Left forelimb (tissue), 1 donor: ENCODE measurements around the gene TRIM8.

Experiments
- DNase-seq: peaks from one replicate; pipeline ENCODE4 v3.0.0-alpha.2; 2018; ENCODE audit warnings: low spot score

Gene TRIM8

GRCh38 chr10:102633287-102633686 is 11.0 kb upstream of the TRIM8 start:
- no peak for DNase-seq

- no peak for DNase-seq
Measured at GRCh38 chr10:102633848-102634247, 10.4 kb upstream of the TRIM8 start.

DNA sequence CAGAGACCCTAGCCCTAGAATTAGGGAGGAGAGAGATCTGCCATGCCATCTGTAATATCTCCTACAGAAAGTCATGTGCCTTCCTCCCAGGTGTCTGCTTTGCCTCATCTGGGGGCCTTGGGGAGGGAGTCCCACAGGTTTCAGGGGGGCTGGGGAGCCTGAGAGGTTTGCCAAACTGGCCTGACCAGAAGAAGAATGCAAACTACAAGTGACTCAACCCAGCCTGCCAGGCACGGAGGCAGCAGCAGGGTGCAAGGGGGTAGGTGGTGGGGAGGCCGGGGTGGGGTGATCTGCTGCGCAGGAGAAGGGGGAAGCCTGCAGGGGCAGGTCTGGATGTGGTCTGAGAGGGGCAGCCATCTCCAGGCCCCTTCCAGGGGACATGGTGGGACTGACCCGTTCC is 9.6 kb upstream of the TRIM8 start:
- no peak for DNase-seq

DNA sequence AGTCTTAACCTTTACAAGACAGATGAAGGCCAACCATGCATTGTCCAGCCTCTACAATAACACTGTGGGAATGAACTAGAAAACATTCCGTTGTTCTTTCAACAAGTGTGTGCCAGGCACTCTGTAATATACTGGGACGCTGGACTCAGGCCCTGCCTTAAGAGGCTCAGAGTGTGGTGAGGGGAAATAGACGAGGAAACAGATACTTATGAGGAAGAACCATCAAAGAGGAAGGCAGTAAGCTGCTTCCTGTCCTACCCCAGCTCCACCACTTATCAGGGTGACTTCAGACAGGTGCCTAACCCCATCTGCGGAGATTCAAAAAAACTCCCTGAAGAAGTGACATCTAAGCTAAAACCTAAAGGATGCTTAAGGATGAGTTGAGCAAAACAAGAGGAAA is 8.9 kb upstream of the TRIM8 start:
- DNase-seq = no peak

DNA sequence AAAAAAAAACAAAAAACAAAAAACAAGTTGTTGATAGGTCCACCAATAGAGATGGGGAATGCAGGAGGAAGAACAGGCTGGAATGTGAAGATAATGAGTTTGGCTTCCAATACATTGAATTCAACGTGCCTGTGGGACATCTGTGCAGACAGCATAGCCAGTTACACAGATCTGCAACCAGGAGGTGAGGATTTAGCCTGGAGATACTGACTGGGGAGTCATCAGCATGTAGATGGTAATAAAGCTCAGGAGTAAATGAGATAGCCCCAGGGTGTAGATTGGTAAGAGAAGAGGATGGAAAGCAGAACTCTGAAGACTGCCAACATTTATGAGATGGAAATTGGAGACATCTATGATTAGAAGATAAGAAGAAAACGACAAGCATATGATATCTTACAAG is 4.7 kb upstream of the TRIM8 start:
- no peak for DNase-seq

DNA sequence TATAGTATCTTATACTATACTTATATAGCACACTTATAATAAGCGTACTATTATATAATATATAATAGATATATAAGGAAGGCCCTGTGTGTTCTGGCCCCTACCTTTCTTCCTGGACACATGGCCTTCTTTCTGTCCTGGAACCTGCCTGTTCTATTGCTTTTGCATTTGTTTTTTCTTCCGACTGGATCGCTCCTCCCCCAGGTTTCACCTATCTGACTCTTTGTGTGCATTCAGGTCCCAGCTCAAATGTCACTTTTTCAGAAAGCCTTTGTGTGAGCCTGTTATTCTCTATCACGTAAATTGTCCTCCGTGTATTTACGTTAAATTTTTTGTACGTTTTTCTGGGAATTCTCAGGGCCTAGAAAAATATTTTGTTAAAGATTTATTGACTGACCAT is 2.9 kb upstream of the TRIM8 start:
- no peak for DNase-seq

DNA sequence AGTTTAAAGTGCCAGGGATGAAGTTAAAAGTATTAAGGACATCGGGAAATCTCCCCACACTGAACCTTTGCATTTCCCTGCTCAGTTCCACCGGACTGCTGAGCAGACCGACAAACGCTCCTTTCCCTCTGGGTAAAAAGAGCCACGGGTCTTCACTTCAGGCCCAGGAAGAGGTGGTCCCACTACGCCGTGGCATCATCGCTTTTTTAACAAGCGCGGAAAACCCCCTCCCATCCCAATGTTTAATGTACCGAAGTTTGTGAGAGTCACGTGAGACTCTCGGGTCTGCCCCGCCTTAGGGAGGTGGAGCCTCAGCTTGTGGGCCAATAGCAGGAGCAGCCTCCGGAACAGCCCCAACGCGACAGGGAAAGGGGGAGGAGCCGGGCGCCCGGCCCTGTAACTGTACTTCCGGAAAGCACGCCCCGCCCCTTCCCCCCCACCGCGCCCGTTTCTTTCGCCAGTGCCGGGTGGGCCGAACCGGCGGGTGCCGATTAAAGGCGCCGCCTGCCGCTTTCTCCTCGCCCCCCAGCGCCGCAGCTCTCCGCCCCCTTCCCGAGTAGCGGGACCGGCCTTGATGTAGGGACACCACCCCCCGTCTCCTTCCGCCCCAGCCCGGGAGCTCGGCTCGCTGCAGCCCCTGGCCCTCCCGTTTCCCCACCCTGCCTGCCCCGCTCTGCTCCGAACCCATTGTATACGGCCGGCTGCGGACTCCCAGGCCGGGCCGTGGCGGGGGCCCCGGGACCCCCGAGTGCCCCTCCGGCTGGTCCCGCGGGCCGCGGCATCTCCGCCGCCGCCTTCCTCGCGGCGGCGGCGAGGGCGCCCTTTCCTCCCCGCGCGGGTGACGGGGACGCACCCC is 2.2 kb upstream of the TRIM8 start:
- DNase-seq = peak; percentile 99

DNA sequence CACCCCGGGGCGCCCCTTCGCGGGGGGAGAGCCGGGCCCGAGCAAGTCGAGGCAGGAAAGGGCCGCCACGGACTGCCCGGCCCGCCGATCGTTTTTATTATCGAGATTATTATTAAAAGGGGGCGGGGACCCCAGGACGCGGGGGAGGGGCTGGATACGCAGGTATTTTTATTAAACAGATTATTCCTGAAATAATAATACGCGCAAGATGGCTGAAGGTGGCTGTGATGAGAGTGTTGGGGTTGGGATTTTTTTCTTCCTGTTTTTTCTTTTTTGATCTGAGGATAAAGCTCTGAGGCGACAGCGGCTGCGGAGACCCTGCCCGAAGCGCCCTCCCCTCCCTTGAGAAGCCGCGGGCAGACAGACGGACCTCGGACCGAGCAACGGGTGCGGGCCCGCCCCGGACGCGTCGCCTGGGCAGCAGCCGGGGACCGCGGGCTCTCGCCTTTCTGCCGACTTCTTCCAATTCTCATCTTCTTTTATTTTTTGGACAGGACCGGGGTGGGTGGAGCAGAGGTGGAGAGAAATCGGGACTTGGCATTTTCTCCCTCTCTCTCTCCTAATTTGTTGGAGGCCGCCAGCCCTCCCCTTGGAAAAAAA is 1.4 kb upstream of the TRIM8 start:
- peak; percentile 86 for DNase-seq

- peak; percentile 89 for DNase-seq
Measured at GRCh38 chr10:102643336-102644065, 778 bp upstream of the TRIM8 start.

DNA sequence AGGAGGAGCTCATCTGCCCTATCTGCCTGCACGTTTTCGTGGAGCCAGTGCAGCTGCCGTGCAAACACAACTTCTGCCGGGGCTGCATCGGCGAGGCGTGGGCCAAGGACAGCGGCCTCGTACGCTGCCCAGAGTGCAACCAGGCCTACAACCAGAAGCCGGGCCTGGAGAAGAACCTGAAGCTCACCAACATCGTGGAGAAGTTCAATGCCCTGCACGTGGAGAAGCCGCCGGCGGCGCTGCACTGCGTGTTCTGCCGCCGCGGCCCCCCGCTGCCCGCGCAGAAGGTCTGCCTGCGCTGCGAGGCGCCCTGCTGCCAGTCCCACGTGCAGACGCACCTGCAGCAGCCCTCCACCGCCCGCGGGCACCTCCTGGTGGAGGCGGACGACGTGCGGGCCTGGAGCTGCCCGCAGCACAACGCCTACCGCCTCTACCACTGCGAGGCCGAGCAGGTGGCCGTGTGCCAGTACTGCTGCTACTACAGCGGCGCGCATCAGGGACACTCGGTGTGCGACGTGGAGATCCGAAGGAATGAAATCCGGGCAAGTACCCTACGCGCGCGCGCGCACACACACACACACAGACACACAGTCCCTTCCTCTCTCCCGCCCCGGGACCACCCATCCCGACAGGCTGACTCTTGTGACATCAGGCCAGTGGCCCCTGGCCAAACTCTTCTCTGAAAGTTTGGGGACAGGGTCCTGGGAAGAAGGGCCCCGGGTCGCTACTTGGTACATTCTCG is 538 bp downstream of the TRIM8 start:
- peak; percentile 82 for DNase-seq

- DNase-seq = no peak
Measured at GRCh38 chr10:102645388-102645740, 1.1 kb downstream of the TRIM8 start.

DNA sequence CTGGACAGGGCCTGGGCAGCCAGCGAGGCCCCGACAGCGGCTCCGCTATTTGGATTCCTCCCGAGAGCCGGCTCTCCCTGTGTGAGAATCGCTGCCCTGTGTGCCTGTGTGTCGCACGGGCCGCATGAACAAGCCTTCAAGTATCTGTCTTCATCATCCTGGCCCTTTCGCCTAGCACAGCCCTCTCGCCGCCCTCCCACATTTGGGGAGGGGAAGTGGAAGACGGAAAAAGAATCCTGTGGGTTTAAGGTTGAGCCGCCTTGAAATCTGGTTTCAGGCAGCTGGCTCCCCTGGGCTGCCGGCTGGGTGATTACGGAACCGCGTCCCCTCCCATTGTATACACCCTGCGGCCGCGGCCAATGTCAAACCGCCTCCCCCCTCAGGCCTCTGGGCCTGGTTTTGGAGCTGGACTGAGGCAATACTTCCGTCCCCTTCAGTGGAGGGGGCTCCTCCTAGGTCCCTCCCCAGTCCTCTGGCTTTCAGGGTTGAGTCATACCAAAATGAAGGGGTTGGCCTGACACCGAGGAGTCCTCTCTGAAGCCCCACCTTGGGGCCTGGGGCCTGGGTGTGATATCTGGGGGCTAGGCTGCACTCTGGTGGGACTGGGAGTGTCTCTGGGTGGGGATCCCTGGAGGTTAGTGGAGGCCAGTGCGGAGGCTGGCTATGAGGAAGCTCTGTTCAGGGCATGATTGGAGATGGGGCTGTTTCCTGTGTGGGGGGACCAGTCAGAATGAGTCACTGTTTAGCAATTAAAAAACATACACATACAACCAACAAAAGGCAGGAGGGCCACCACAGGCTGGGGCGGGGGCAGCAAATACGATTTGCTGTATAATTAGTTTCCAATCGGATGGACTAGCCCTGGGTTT is 1.7 kb downstream of the TRIM8 start:
- peak; percentile 93 for DNase-seq

DNA sequence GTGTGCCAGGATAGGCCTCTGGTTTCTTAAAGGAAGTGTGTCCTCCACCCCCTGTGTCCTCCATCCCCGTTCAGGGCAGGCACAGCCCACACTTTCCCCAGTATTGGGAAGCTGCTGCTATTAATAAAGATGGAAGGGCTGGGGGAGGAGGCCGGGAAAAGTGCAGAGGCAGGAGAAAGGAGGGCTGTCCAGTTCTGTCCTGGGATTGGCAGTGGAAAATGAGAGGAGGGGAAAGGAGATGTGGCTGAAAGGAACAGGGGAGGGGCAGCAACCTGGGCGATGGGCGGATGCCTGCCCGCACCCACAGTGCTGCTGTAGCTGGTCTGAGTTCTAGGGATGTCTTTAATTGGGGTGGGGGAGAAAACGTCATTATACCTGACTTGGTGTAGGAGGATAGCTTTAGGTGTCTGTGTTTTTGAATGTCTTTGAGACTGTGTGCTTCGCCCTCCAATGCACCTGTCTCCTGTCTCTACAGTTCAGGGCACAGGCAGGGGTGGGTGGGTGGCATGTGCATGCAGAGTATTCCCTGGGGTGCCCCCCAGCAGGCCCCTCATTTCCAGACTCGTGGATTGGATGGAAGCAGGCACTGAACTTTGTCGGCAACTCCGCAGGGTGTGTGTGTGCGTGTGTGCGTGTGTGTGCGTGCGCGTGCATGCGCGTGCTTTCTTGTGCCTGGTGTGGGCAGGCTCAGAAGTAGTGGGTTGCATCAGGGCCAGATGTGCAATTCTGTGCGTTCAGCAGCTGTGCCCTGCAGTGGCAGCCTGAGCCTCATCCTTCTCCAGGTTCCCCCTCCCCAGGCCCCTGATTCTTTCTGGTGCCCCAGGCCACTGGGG is 2.5 kb downstream of the TRIM8 start:
- peak; percentile 83 for DNase-seq

DNA sequence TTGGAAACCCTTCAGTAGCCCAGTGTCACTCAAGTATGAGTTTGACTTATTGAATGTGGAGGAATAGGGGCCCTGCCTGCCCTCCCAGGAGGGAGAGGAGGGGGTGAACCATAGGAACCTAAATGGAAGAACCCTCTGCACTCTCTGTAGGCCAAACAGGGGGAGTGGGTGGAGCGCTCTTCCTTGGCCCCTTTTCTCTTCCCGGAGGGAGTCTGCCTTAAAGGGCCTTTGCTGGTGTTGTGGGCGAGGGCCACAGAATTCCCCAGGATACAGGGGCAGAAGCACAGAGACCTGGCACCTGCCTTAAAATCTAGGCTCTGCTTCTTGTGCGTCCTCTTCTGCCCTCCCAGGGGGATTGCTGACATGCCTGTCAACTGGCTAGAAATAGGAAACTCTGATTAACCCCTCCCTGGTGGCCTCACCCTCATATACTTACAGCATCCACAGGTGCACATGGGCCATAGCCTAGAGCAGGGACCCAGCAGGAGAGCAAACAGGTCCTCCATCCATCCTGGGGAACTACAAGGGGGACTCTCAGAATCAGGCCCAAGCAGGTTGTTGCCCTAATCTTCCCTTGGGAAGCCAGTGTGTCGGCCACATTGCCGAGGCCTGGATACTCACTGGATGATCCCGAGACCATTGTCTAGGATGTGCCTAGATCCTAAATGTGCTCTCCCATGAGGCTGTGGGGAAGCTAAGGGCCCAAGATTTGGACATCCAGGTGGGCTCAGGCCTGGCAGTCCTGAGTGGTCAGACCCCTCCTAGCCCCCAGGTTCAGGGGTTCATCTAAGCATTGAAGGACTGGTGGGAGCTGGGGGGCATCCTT is 3.4 kb downstream of the TRIM8 start:
- no peak for DNase-seq

GRCh38 chr10:102648269-102648888 is 4.1 kb downstream of the TRIM8 start:
- DNase-seq = no peak

- DNase-seq = no peak
Measured at GRCh38 chr10:102648889-102649796, 4.9 kb downstream of the TRIM8 start.

- DNase-seq = no peak
Measured at GRCh38 chr10:102649797-102650654, 5.7 kb downstream of the TRIM8 start.
